ENCODE data around the gene NEK7.

The NEK7 gene

DNA sequence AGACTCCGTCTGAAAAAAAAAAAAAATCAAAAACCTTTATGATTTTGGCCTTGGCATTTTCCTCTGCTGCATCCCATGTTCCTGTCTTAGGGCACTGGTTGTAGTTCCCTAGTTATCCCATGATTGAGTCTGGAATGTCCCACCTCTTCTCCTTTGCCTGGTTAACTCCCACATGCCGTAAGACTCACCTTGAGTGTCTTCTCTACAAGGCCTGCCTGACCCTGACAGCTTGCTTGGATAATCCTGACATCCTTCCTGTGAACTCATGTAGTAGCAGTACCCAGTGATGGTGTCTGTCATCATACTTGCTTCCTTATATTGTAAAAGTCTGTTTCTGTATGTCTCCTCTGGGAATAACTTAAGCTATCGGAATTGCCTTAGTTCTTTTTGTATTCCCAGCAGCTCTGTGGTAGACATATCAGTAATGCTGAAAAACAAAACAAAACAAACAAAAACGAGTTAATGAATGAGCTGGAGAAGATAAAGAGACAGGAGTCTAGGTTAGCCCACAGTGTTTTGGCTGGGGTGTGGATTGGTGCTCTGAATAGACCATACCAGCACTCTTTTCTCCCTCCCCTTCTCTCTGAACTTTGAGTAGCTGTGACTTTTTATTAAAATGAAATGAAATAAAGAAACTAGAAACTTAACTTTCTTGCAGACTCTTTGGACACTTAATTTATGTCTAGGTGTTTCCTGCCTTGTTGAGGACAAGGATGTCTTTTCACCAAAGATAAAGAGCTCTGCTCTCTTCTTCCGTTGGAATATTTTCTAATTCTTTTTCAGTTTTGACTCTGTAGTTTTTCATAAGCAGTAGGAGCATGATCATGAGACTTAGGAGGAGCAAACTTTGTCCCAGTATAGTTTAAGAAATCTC, 15.1 kb downstream of the NEK7 start:
- H3K27ac ChIP-seq = no peak overlapping the region
- no peak for TF ChIP-seq ZFX (IDR thresholded peaks at IDR 0.05)
- no peak for TF ChIP-seq CTCF (conservative IDR thresholded peaks at IDR 0.05)

DNA sequence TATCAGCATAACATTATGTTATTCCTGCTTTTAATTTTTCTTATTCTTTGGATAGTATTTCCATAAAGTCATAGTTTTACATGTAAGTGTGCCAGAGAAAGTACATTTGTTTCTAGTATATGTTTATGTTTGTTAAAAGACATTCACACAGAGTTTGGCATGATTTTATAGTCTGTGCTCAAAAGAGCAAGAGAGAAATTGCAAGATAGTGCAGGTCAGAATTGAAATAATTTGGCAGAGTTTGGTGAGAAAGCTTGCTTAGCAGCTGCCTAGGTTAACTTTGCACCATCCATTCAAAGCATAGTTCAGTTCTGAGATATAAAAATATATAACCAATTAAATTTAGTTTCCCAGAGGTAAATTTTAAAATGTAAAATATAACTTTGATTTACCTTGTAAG, 17.0 kb downstream of the NEK7 start:
- no peak for TF ChIP-seq CTCF (conservative IDR thresholded peaks at IDR 0.05)
- no peak for TF ChIP-seq ZFX (IDR thresholded peaks at IDR 0.05)

GRCh38 chr1:198174297-198174696, 17.5 kb downstream of the NEK7 start:
- TF ChIP-seq CTCF (conservative IDR thresholded peaks at IDR 0.05) (no peak), ZFX (IDR thresholded peaks at IDR 0.05) (no peak)
- H3K27ac ChIP-seq = no peak overlapping the region

More for the DNA sequence above, 17.0 kb downstream of the NEK7 start:
- no peak overlapping the region for H3K27ac ChIP-seq

DNA sequence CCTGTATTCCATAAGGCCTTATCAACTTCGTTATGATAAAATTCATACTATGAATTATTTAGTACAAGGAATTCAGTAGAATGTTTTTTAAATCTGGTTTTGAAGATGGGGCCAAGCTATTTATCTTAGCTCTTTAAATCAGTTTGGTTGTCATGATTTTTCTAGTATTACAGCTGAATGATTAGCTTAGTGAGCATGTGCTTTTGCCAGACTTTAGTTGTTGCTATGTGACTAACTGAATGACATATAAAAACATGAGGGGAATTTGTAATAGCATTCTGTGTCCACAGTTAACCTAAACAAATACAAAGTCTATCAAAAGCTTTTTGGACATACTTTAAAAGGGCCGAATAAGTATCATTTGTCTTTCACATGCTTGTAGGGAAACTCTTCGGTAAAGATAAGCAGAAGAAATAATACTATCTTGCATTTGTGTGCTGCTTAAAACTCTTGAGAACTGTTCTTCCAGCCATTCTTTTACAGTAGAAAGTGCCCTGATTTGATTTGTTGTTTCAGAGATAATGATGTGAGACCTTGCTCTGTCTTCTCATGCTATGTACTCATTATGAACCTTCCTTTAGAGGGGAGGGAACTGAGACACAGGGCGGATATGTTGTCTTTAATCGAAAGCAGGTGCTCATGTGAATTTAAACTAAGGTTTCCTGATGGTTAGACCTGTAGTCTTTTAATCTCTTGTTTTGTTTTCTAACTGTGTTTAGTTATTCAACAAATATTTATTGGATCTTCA, 18.8 kb downstream of the NEK7 start:
- H3K27ac ChIP-seq = no peak overlapping the region
- TF ChIP-seq CTCF (conservative IDR thresholded peaks at IDR 0.05) (no peak), ZFX (IDR thresholded peaks at IDR 0.05) (no peak)

GRCh38 chr1:198176179-198176578, 19.4 kb downstream of the NEK7 start:
- H3K27ac ChIP-seq = no peak overlapping the region
- TF ChIP-seq CTCF (conservative IDR thresholded peaks at IDR 0.05) (no peak), ZFX (IDR thresholded peaks at IDR 0.05) (no peak)

- no peak overlapping the region for H3K27ac ChIP-seq
Observed at GRCh38 chr1:198177546-198177945, 20.7 kb downstream of the NEK7 start.

More at GRCh38 chr1:198177546-198177945, 20.7 kb downstream of the NEK7 start:
- TF ChIP-seq ZFX (IDR thresholded peaks at IDR 0.05) = no peak
- no peak for TF ChIP-seq CTCF (conservative IDR thresholded peaks at IDR 0.05)

All from C4-2B (cell line).